BJ (cell line): ENCODE measurements around the gene SMPDL3B. TPM values are rescaled to one million over a fixed set of nuclear protein-coding genes. Genes with fewer than 3 reads are reported as not detected.
"Not testable (repeated sequence)": the region's sequence is repeated elsewhere in the genome, so short reads cannot be mapped to it uniquely, and the experiment has no call there.

Experiments
- CTCF ChIA-PET: fragments of 350-600 bp; formaldehyde crosslinking; extraction: SDS; loops from one replicate; lab custom pipeline; 2021; ENCODE audit warnings: antibody characterized with exemption, inconsistent platforms; lab: Yijun Ruan, JAX
- POLR2A ChIA-PET: fragments of 300-600 bp; sonication (Branson Sonifier 250); formaldehyde crosslinking; extraction: SDS; loops from one replicate; lab custom pipeline; 2021; ENCODE audit warnings: antibody characterized with exemption; lab: Charles Lee
- DNase-seq: peaks from one replicate; pipeline ENCODE4 v3.0.0-alpha.2; 2011; ENCODE audit warnings: low read depth
- H3K27me3 ChIP-seq: 2 replicates; pipeline ENCODE4 v1.6.0; 2011; ENCODE audit warnings: low read length; ENCODE audit not compliant: control insufficient read depth, insufficient read depth
- H3K36me3 ChIP-seq: 2 replicates; pipeline ENCODE4 v1.5.1; 2011; ENCODE audit warnings: low read length; ENCODE audit not compliant: control insufficient read depth, insufficient read depth
- H3K4me3 ChIP-seq: 2 replicates; pipeline ENCODE4 v1.5.1; 2011; ENCODE audit warnings: low read depth, mild to moderate bottlenecking, control low read depth, low read length
- CTCF ChIP-seq: IDR thresholded peaks from 2 replicates; pipeline ENCODE4 v1.5.1; 2011; ENCODE audit warnings: low read depth, mild to moderate bottlenecking, control low read depth, inconsistent platforms, low read length, moderate library complexity; ENCODE audit not compliant: insufficient read depth
- polyA plus RNA-seq: library from polyadenylated mRNA; depleted of rRNA; stranded (reverse); fragments of >200 nt; gene quantifications from 2 replicates; pipeline ENCODE4 v1.2.3, GENCODE V29; 2011; rRNA removed

SMPDL3B gene
- polyA plus RNA-seq, 1 experiment, result 0.34 TPM

GRCh38 chr1:27999055-27999454 lies 64.3 kb downstream of the SMPDL3B start:
- DNase-seq, result no peak
- H3K36me3 ChIP-seq, result peaks cover 9% of the 10 kb centered on the region
- no peak for TF ChIP-seq CTCF
- ChIA-PET CTCF (interaction anchor here (2.0 kb wide), 1 partner anchor 210 kb away, joined by 8 read pairs; no protein-coding TSS in a partner anchor), POLR2A (no interaction called here)
- H3K27me3 ChIP-seq, result no peaks in the 10 kb centered on the region
- no peak overlapping the region for H3K4me3 ChIP-seq

- H3K36me3 ChIP-seq, result peaks cover 5% of the 10 kb centered on the region
Observed at GRCh38 chr1:28002600-28002999, 67.8 kb downstream of the SMPDL3B start.

GRCh38 chr1:28003117-28003516 lies 68.3 kb downstream of the SMPDL3B start:
- CTCF ChIA-PET, result interaction anchor here (0.6 to 0.8 kb wide), 2 partner anchors 13 to 65 kb away, joined by 3 read pairs; no protein-coding TSS in a partner anchor
- POLR2A ChIA-PET, H3K4me3 ChIP-seq, DNase-seq, H3K36me3 ChIP-seq, H3K27me3 ChIP-seq: not testable (repeated sequence)

More at GRCh38 chr1:28002600-28002999, 67.8 kb downstream of the SMPDL3B start:
- Histone ChIP-seq H3K4me3 (no peak overlapping the region), H3K27me3 (no peaks in the 10 kb centered on the region)
- ChIA-PET POLR2A (no interaction called here), CTCF (no interaction called here)
- TF ChIP-seq CTCF, result no peak
- no peak for DNase-seq

Other genes starting within 250 kb of the SMPDL3B start
- gene FAM76A, start 209.0 kb upstream of the SMPDL3B start, polyA plus RNA-seq, result 3.9 and 5.7 TPM in 2 replicates
- 31.2 and 36.4 TPM in 2 replicates for gene STX12, start 161.8 kb upstream of the SMPDL3B start, polyA plus RNA-seq
- gene PPP1R8, start 104.2 kb upstream of the SMPDL3B start, polyA plus RNA-seq, result 54.7 and 59.8 TPM in 2 replicates
- 2.0 and 2.4 TPM in 2 replicates for gene THEMIS2, start 62.5 kb upstream of the SMPDL3B start, polyA plus RNA-seq
- 51.7 and 54.3 TPM in 2 replicates for gene RPA2, start 20.4 kb upstream of the SMPDL3B start, polyA plus RNA-seq
- 8.6 and 13.2 TPM in 2 replicates for gene XKR8, start 25.0 kb downstream of the SMPDL3B start, polyA plus RNA-seq
- 8.6 and 11.1 TPM in 2 replicates for gene EYA3, start 153.6 kb downstream of the SMPDL3B start, polyA plus RNA-seq
- 0.10 and 0.20 TPM in 2 replicates for gene PTAFR, start 241.7 kb downstream of the SMPDL3B start, polyA plus RNA-seq